Stimulated activated CD8-positive, alpha-beta memory T cell treated with anti-CD3 and anti-CD28 coated beads, Interleukin-4, amount 100 ng/mL, for 4 hours (primary cell): ENCODE results near the gene PIR.

Experiments used
- DNase-seq, 2 donors: peaks; one replicate each; pipeline ENCODE4 v3.0.0-alpha.2; 2020; ENCODE audit warnings: low read depth in 2 of 2, low spot score in 1 of 2

Gene PIR

GRCh38 chrX:15418707-15419181 is 74.4 kb downstream of the PIR start:
- no peak for DNase-seq

- no peak for DNase-seq
Observed at GRCh38 chrX:15418041-15418706, 75.0 kb downstream of the PIR start.

GRCh38 chrX:15416133-15416993 is 76.8 kb downstream of the PIR start:
- DNase-seq, result no peak

GRCh38 chrX:15413101-15413500 is 80.0 kb downstream of the PIR start:
- DNase-seq, result no peak

- DNase-seq, result no peak
Observed at GRCh38 chrX:15410947-15411346, 82.2 kb downstream of the PIR start.

GRCh38 chrX:15410430-15410829 is 82.7 kb downstream of the PIR start:
- DNase-seq, result no peak

GRCh38 chrX:15405846-15406245 is 87.3 kb downstream of the PIR start:
- no peak for DNase-seq

GRCh38 chrX:15404401-15405096 is 88.6 kb downstream of the PIR start:
- no peak for DNase-seq

- no peak for DNase-seq
Observed at GRCh38 chrX:15401378-15401777, 91.8 kb downstream of the PIR start.

- no peak for DNase-seq
Observed at GRCh38 chrX:15399962-15400391, 93.2 kb downstream of the PIR start.

GRCh38 chrX:15398874-15399273 is 94.3 kb downstream of the PIR start:
- DNase-seq, result no peak

- DNase-seq, result no peak
Observed at GRCh38 chrX:15395789-15396188, 97.3 kb downstream of the PIR start.

- no peak for DNase-seq
Observed at GRCh38 chrX:15391850-15392249, 101.3 kb downstream of the PIR start.

GRCh38 chrX:15384304-15384703 is 108.8 kb downstream of the PIR start, which contains the start of gene VEGFD:
TSS of gene VEGFD (minus strand) at chrX:15384413. CDS start at chrX:15383946, 467 bp downstream.
- DNase-seq, result no peak

GRCh38 chrX:15382813-15383212 is 110.3 kb downstream of the PIR start:
- DNase-seq, result no peak

GRCh38 chrX:15376956-15377355 is 116.2 kb downstream of the PIR start:
- DNase-seq, result no peak

GRCh38 chrX:15373976-15374375 is 119.2 kb downstream of the PIR start:
- DNase-seq, result no peak

- no peak for DNase-seq
Observed at GRCh38 chrX:15366506-15367352, 126.4 kb downstream of the PIR start.

GRCh38 chrX:15359701-15360100 is 133.4 kb downstream of the PIR start:
- no peak for DNase-seq

- DNase-seq, result no peak
Observed at GRCh38 chrX:15358533-15358932, 134.6 kb downstream of the PIR start.

GRCh38 chrX:15356444-15356843 is 136.7 kb downstream of the PIR start:
- no peak for DNase-seq
